Measurements from ENCODE around the gene HSPB2.

GRCh38 chr11:111961389-111962300, 49.1 kb downstream of the HSPB2 start:
- TF ChIP-seq CTCF (IDR thresholded peaks at IDR 0.05 in 2 of 3, conservative IDR thresholded peaks at IDR 0.05 in 1 of 3; ENCODE audit: control insufficient read depth in 2 of 3, extremely low read depth in 1 of 3, insufficient read depth in 1 of 3, low read depth in 3 of 3, low read length in 3 of 3): no peak
- TF ChIP-seq NRF1 (conservative IDR thresholded peaks at IDR 0.05; ENCODE audit: low read depth, low read length): no peak
- TF ChIP-seq FOXK2 (IDR thresholded peaks at IDR 0.05): no peak
- no peak for TF ChIP-seq TAF1 (IDR thresholded peaks at IDR 0.05; ENCODE audit: borderline replicate concordance, low read depth, low read length)
- no peak for TF ChIP-seq SIN3A (IDR thresholded peaks at IDR 0.05; ENCODE audit: low read depth, low read length)
